ENCODE measurements around the gene CLTCL1.

CLTCL1 gene

GRCh38 chr22:19244600-19245352, 46.7 kb downstream of the CLTCL1 start:
- no peak for DNase-seq

- DNase-seq = no peak
Measured at GRCh38 chr22:19242699-19243098, 48.8 kb downstream of the CLTCL1 start.

- no peak for DNase-seq
Measured at GRCh38 chr22:19241593-19241906, 50.0 kb downstream of the CLTCL1 start.

GRCh38 chr22:19240813-19241592, 50.5 kb downstream of the CLTCL1 start:
- no peak for DNase-seq

- no peak for DNase-seq
Measured at GRCh38 chr22:19239464-19239863, 52.1 kb downstream of the CLTCL1 start.

- no peak for DNase-seq
Measured at GRCh38 chr22:19238900-19239299, 52.6 kb downstream of the CLTCL1 start.

GRCh38 chr22:19235874-19236273, 55.6 kb downstream of the CLTCL1 start:
- no peak for DNase-seq

GRCh38 chr22:19234126-19234896, 57.2 kb downstream of the CLTCL1 start:
- DNase-seq = no peak

GRCh38 chr22:19233189-19233661, 58.3 kb downstream of the CLTCL1 start:
- no peak for DNase-seq

- no peak for DNase-seq
Measured at GRCh38 chr22:19232623-19233022, 58.9 kb downstream of the CLTCL1 start.

- DNase-seq = no peak
Measured at GRCh38 chr22:19231986-19232385, 59.5 kb downstream of the CLTCL1 start.

GRCh38 chr22:19229600-19229999, 61.9 kb downstream of the CLTCL1 start:
- DNase-seq = no peak

GRCh38 chr22:19228179-19228578, 63.3 kb downstream of the CLTCL1 start:
- no peak for DNase-seq

GRCh38 chr22:19226428-19226827, 65.1 kb downstream of the CLTCL1 start:
- no peak for DNase-seq

GRCh38 chr22:19225560-19225959, 66.0 kb downstream of the CLTCL1 start:
- DNase-seq = no peak

- no peak for DNase-seq
Measured at GRCh38 chr22:19224985-19225384, 66.5 kb downstream of the CLTCL1 start.

- no peak for DNase-seq
Measured at GRCh38 chr22:19224557-19224956, 67.0 kb downstream of the CLTCL1 start.

- DNase-seq = no peak
Measured at GRCh38 chr22:19223617-19224016, 67.9 kb downstream of the CLTCL1 start.

GRCh38 chr22:19223110-19223509, 68.4 kb downstream of the CLTCL1 start:
- DNase-seq = no peak

- no peak for DNase-seq
Measured at GRCh38 chr22:19222242-19223005, 69.1 kb downstream of the CLTCL1 start.

- no peak for DNase-seq
Measured at GRCh38 chr22:19220867-19221266, 70.7 kb downstream of the CLTCL1 start.

GRCh38 chr22:19218541-19219233, 72.8 kb downstream of the CLTCL1 start:
- DNase-seq = no peak

Measured in T-helper 9 cell (primary cell).